Measurements from ENCODE around the gene SHB. TPM values are rescaled to one million over a fixed set of nuclear protein-coding genes. Genes with fewer than 3 reads are reported as not detected.

SHB gene
- total and polyA plus RNA-seq, 2 of the 13 experiments (the other 11 are each of a cell fraction or from before 2014, with no cell fraction given) = 19.4 to 20.7 TPM

DNA sequence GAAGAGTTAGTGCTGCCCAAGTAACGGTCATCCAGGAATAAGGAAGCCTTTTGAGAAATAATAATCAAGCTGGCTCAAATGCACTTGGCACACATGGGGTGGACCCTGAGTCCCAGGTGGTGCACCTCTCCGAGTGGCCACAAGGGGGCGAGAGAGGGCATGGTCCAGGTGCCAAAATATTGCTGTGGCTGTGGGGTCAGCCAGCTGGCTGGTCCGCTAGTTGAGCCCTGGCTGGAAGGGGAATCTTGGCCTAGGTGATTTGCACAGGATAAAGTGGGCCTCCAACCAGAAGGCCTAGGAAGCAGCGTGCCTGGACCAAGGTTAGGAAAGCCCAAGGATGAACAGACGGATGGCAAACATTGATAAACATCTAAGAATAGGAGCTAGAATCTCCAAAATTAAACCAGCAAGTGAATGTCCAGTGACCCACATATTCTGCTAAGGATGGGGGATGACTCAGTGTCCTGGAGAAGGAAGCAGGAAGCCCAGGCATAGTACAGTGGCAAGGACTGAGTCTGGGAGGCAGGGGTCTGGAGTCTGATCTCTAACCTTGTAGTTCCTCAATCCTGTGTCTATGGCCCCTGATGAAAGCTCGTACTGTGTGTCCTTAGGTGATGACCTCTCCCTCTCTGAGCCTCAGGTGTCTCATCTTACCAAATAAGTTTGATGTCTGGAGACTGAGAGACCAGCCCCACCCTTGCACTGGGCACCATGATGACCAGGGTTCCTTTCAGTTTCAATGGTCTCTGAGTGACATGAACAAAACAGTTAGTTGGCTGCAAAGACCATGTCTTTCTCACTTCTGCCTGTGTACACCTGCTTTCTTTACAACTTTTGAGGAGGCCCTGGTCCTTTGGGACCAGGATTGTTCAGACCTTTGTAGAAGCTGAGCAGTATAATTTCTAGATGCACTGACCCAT lies 19.2 kb upstream of the SHB start (continued):
- peak; percentile 22; the same call in 1 of the 2 replicates for TF ChIP-seq BORCS8-MEF2B (CRISPR knock-in tag; IDR thresholded peaks at IDR 0.05)
- peak; percentile 62; the same call in 1 of the 2 replicates for TF ChIP-seq ZNF891 (CRISPR knock-in tag; IDR thresholded peaks at IDR 0.05)
- TF ChIP-seq, protein P1, sequence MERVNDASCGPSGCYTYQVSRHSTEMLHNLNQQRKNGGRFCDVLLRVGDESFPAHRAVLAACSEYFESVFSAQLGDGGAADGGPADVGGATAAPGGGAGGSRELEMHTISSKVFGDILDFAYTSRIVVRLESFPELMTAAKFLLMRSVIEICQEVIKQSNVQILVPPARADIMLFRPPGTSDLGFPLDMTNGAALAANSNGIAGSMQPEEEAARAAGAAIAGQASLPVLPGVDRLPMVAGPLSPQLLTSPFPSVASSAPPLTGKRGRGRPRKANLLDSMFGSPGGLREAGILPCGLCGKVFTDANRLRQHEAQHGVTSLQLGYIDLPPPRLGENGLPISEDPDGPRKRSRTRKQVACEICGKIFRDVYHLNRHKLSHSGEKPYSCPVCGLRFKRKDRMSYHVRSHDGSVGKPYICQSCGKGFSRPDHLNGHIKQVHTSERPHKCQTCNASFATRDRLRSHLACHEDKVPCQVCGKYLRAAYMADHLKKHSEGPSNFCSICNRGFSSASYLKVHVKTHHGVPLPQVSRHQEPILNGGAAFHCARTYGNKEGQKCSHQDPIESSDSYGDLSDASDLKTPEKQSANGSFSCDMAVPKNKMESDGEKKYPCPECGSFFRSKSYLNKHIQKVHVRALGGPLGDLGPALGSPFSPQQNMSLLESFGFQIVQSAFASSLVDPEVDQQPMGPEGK (CRISPR knock-in tag; IDR thresholded peaks at IDR 0.05) = 0 out of 2 replicates have a peak, but pooled peaks have one; percentile 17
- TF ChIP-seq, protein P2, sequence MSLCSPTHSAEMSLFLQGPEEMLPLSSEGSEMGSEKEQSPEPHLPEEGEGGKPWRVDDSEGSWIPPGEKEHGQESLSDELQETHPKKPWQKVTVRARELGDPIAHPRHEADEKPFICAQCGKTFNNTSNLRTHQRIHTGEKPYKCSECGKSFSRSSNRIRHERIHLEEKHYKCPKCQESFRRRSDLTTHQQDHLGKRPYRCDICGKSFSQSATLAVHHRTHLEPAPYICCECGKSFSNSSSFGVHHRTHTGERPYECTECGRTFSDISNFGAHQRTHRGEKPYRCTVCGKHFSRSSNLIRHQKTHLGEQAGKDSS (CRISPR knock-in tag; IDR thresholded peaks at IDR 0.05; ENCODE audit: borderline replicate concordance, low read depth) = 0 out of 2 replicates have a peak, but pooled peaks have one; percentile 27
- TF ChIP-seq FOSL2 (CRISPR knock-in tag; IDR thresholded peaks at IDR 0.05) = 0 out of 2 replicates have a peak, but pooled peaks have one; percentile 13
- TF ChIP-seq ZNF331 (CRISPR knock-in tag; IDR thresholded peaks at IDR 0.05) = peak; percentile 32; the same call in 1 of the 2 replicates
- TF ChIP-seq ZNF350 (CRISPR knock-in tag; IDR thresholded peaks at IDR 0.05; ENCODE audit: borderline replicate concordance, low read depth) = peak; percentile 39; the same call in 1 of the 2 replicates
- TF ChIP-seq RAD21 (CRISPR knock-in tag; IDR thresholded peaks at IDR 0.05) = peak; percentile 49; the same call in 1 of the 2 replicates
- TF ChIP-seq, protein P3, sequence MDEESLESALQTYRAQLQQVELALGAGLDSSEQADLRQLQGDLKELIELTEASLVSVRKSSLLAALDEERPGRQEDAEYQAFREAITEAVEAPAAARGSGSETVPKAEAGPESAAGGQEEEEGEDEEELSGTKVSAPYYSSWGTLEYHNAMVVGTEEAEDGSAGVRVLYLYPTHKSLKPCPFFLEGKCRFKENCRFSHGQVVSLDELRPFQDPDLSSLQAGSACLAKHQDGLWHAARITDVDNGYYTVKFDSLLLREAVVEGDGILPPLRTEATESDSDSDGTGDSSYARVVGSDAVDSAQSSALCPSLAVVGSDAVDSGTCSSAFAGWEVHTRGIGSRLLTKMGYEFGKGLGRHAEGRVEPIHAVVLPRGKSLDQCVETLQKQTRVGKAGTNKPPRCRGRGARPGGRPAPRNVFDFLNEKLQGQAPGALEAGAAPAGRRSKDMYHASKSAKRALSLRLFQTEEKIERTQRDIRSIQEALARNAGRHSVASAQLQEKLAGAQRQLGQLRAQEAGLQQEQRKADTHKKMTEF (CRISPR knock-in tag; IDR thresholded peaks at IDR 0.05) = peak; percentile 20; the same call in 1 of the 2 replicates
- TF ChIP-seq SP1 (IDR thresholded peaks at IDR 0.05) = no peak
- TF ChIP-seq SP1 (CRISPR knock-in tag; IDR thresholded peaks at IDR 0.05) = no peak
- no peak for TF ChIP-seq NR3C1 (CRISPR knock-in tag; IDR thresholded peaks at IDR 0.05)
- TF ChIP-seq KDM2A (CRISPR knock-in tag; IDR thresholded peaks at IDR 0.05; ENCODE audit: borderline replicate concordance, low read depth) = 0 out of 2 replicates have a peak, but pooled peaks have one; percentile 43
- TF ChIP-seq DNMT3B (CRISPR knock-in tag; conservative IDR thresholded peaks at IDR 0.05) = no peak
- TF ChIP-seq, protein P4, sequence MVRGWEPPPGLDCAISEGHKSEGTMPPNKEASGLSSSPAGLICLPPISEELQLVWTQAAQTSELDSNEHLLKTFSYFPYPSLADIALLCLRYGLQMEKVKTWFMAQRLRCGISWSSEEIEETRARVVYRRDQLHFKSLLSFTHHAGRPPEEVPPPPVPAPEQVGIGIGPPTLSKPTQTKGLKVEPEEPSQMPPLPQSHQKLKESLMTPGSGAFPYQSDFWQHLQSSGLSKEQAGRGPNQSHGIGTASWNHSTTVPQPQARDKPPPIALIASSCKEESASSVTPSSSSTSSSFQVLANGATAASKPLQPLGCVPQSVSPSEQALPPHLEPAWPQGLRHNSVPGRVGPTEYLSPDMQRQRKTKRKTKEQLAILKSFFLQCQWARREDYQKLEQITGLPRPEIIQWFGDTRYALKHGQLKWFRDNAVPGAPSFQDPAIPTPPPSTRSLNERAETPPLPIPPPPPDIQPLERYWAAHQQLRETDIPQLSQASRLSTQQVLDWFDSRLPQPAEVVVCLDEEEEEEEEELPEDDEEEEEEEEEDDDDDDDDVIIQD (CRISPR knock-in tag; IDR thresholded peaks at IDR 0.05; ENCODE audit: low read depth) = no peak
- peak; percentile 60 for TF ChIP-seq XRCC5 (optimal IDR thresholded peaks at IDR 0.05; ENCODE audit: low read length)
- TF ChIP-seq ZNF652 (CRISPR knock-in tag; IDR thresholded peaks at IDR 0.05; ENCODE audit: borderline replicate concordance, low read depth) = peak; percentile 53; the same call in 1 of the 2 replicates
- TF ChIP-seq, protein P5, sequence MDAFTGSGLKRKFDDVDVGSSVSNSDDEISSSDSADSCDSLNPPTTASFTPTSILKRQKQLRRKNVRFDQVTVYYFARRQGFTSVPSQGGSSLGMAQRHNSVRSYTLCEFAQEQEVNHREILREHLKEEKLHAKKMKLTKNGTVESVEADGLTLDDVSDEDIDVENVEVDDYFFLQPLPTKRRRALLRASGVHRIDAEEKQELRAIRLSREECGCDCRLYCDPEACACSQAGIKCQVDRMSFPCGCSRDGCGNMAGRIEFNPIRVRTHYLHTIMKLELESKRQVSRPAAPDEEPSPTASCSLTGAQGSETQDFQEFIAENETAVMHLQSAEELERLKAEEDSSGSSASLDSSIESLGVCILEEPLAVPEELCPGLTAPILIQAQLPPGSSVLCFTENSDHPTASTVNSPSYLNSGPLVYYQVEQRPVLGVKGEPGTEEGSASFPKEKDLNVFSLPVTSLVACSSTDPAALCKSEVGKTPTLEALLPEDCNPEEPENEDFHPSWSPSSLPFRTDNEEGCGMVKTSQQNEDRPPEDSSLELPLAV (CRISPR knock-in tag; conservative IDR thresholded peaks at IDR 0.05; ENCODE audit: low read depth) = no peak
- TF ChIP-seq MXD4 (CRISPR knock-in tag; IDR thresholded peaks at IDR 0.05) = no peak
- TF ChIP-seq SALL1 (CRISPR knock-in tag; IDR thresholded peaks at IDR 0.05) = 0 out of 2 replicates have a peak, but pooled peaks have one; percentile 29
- TF ChIP-seq ZNF501 (CRISPR knock-in tag; IDR thresholded peaks at IDR 0.05) = 0 out of 2 replicates have a peak, but pooled peaks have one; percentile 5

All from HepG2 (cell line).